H1 (cell line): ENCODE results near the gene FNDC11. TPM values are rescaled to one million over a fixed set of nuclear protein-coding genes. Genes with fewer than 3 reads are reported as not detected.

Source experiments
- CTCF ChIA-PET: fragments of 300-600 bp; sonication (Branson Sonifier 250); formaldehyde crosslinking; loops from one replicate; lab custom pipeline; 2021; ENCODE audit not compliant: partially characterized antibody; lab: Charles Lee
- POLR2A ChIA-PET: fragments of 300-600 bp; sonication (Branson Sonifier 250); formaldehyde crosslinking; loops from one replicate; lab custom pipeline; 2021; ENCODE audit warnings: inconsistent platforms; ENCODE audit not compliant: partially characterized antibody; lab: Charles Lee
- DNase-seq, 2 experiments: peaks; one replicate each; pipeline versions ENCODE4 v3.0.0 to v3.0.0-alpha.2; 2010 to 2022; ENCODE audit warnings: low spot score in 2 of 2, low read depth in 1 of 2, mixed read lengths in 1 of 2
- FAIRE-seq: peaks from 2 replicates; lab custom pipeline; 2011; peaks lifted over from hg19 to GRCh38; lab: Jason Lieb, UNC
- H2AFZ ChIP-seq: 2 replicates; pipeline ENCODE4 v1.8.1; 2012; ENCODE audit warnings: low read length, inconsistent platforms
- H2AK5ac ChIP-seq: 2 replicates; pipeline ENCODE4 v1.6.1; 2013; ENCODE audit warnings: low read depth, low read length
- H2BK120ac ChIP-seq: replicated peaks from 2 replicates; pipeline ENCODE3; 2013; ENCODE audit warnings: low read depth, low read length, inconsistent platforms
- H2BK12ac ChIP-seq: 2 replicates; pipeline ENCODE4 v1.6.1; 2013; ENCODE audit warnings: low read depth, low read length
- H2BK15ac ChIP-seq: 2 replicates; pipeline ENCODE4 v1.6.1; 2013; ENCODE audit warnings: low read length
- H2BK20ac ChIP-seq: 2 replicates; pipeline ENCODE4 v1.6.1; 2013; ENCODE audit warnings: low read length
- H2BK5ac ChIP-seq: 2 replicates; pipeline ENCODE4 v1.6.1; 2013; ENCODE audit warnings: low read depth, low read length
- H3K14ac ChIP-seq: 2 replicates; pipeline ENCODE4 v1.6.1; 2013; ENCODE audit warnings: inconsistent platforms; ENCODE audit not compliant: insufficient read length
- H3K18ac ChIP-seq: 2 replicates; pipeline ENCODE4 v1.6.1; 2013; ENCODE audit warnings: low read length; ENCODE audit errors: extremely low read depth
- H3K23ac ChIP-seq: 2 replicates; pipeline ENCODE4 v1.6.1; 2013; ENCODE audit warnings: inconsistent platforms; ENCODE audit not compliant: insufficient read length
- H3K23me2 ChIP-seq: 2 replicates; pipeline ENCODE4 v1.6.1; 2013; ENCODE audit warnings: low read depth, low read length
- H3K27ac ChIP-seq: 2 replicates; pipeline ENCODE4 v1.6.1; 2011; ENCODE audit warnings: low read depth, low read length, inconsistent platforms
- H3K27me3 ChIP-seq, 4 experiments: replicated peaks in 1 of 4; 1 replicate in 1 of 4; 2 replicates in 3 of 4; pipeline versions ENCODE4 v1.6.1 to v1.8.1; 2011 to 2013; ENCODE audit warnings: low read length in 3 of 4, mild to moderate bottlenecking in 3 of 4, inconsistent platforms in 2 of 4, mixed read lengths in 2 of 4, moderate library complexity in 1 of 4; ENCODE audit not compliant: control insufficient read depth in 3 of 4, insufficient read depth in 3 of 4; ENCODE audit errors: extremely low read depth in 1 of 4
- H3K36me3 ChIP-seq, 4 experiments: 2 replicates each; pipeline versions ENCODE4 v1.6.1 to v1.8.1; 2011 to 2013; ENCODE audit warnings: mild to moderate bottlenecking in 4 of 4, low read length in 3 of 4, moderate library complexity in 2 of 4, control low read depth in 1 of 4, inconsistent platforms in 1 of 4; ENCODE audit not compliant: insufficient read depth in 4 of 4, control insufficient read depth in 2 of 4
- H3K4ac ChIP-seq: replicated peaks from 2 replicates; pipeline ENCODE3; 2013; ENCODE audit warnings: low read length, low read depth, mixed read lengths, inconsistent platforms; ENCODE audit not compliant: insufficient read length
- H3K4me1 ChIP-seq, 4 experiments: replicated peaks in 1 of 4; 1 replicate in 1 of 4; 2 replicates in 3 of 4; pipeline versions ENCODE4 v1.6.1 to v1.8.1; 2011 to 2013; ENCODE audit warnings: low read length in 3 of 4, inconsistent platforms in 2 of 4, mixed read lengths in 1 of 4; ENCODE audit not compliant: insufficient read depth in 4 of 4, control insufficient read depth in 3 of 4
- H3K4me2 ChIP-seq, 2 experiments: 2 replicates each; pipeline versions ENCODE4 v1.6.1 to v1.8.1; 2011 to 2013; ENCODE audit warnings: low read depth in 2 of 2, low read length in 2 of 2, control low read depth in 1 of 2, inconsistent platforms in 1 of 2, mild to moderate bottlenecking in 1 of 2; ENCODE audit not compliant: insufficient read depth in 1 of 2
- H3K4me3 ChIP-seq, 4 experiments: fragments of 200-600, 300-600 bp in 1 of 4; sonication (generic), shearing (Covaris generic), sonication (Bioruptor Twin) in 1 of 4; 2 replicates each; pipeline versions ENCODE4 v1.5.1 to v1.8.1; 2011 to 2016; ENCODE audit warnings: low read length in 4 of 4, low read depth in 3 of 4, control low read depth in 2 of 4, inconsistent platforms in 2 of 4, mild to moderate bottlenecking in 2 of 4, mixed read lengths in 1 of 4, moderate library complexity in 1 of 4; ENCODE audit not compliant: insufficient read depth in 2 of 4; ENCODE audit errors: extremely low read depth in 1 of 4
- H3K56ac ChIP-seq: replicated peaks from 2 replicates; pipeline ENCODE3; 2013; ENCODE audit warnings: low read depth, mild to moderate bottlenecking, mixed read lengths, low read length, inconsistent platforms; ENCODE audit not compliant: insufficient read length
- H3K79me1 ChIP-seq: 2 replicates; pipeline ENCODE4 v1.6.1; 2013; ENCODE audit warnings: low read depth, low read length, control low read depth
- H3K79me2 ChIP-seq, 2 experiments: 2 replicates each; pipeline versions ENCODE4 v1.6.1 to v1.8.1; 2012 to 2013; ENCODE audit warnings: low read length in 2 of 2, mild to moderate bottlenecking in 2 of 2, inconsistent platforms in 1 of 2; ENCODE audit not compliant: insufficient read depth in 2 of 2, control insufficient read depth in 1 of 2
- H3K9ac ChIP-seq, 4 experiments: replicated peaks in 1 of 4; 1 replicate in 1 of 4; 2 replicates in 3 of 4; pipeline versions ENCODE4 v1.6.1 to v1.8.1; 2011 to 2013; ENCODE audit warnings: low read depth in 3 of 4, low read length in 3 of 4, control low read depth in 2 of 4, mild to moderate bottlenecking in 2 of 4, moderate library complexity in 2 of 4, inconsistent platforms in 1 of 4; ENCODE audit errors: extremely low read depth in 1 of 4
- H3K9me3 ChIP-seq, 2 experiments: 2 replicates each; pipeline versions ENCODE4 v1.6.1 to v1.8.1; 2012 to 2013; ENCODE audit warnings: mild to moderate bottlenecking in 2 of 2, moderate library complexity in 2 of 2, control low read depth in 1 of 2, inconsistent platforms in 1 of 2, low read depth in 1 of 2, low read length in 1 of 2, mixed read lengths in 1 of 2; ENCODE audit not compliant: insufficient read depth in 2 of 2
- H4K20me1 ChIP-seq, 2 experiments: replicated peaks in 1 of 2; 2 replicates each; pipeline versions ENCODE3 to v1.8.1; 2011 to 2013; ENCODE audit warnings: inconsistent platforms in 2 of 2, low read length in 2 of 2, mild to moderate bottlenecking in 1 of 2; ENCODE audit not compliant: insufficient read depth in 2 of 2, control insufficient read depth in 1 of 2
- H4K5ac ChIP-seq: 2 replicates; pipeline ENCODE4 v1.6.1; 2013; ENCODE audit warnings: low read length, low read depth, mixed read lengths, inconsistent platforms; ENCODE audit not compliant: insufficient read length
- H4K8ac ChIP-seq: 2 replicates; pipeline ENCODE4 v1.8.0; 2013; ENCODE audit warnings: mild to moderate bottlenecking, moderate library complexity, low read length, inconsistent platforms; ENCODE audit not compliant: insufficient read depth; ENCODE audit errors: extremely low read depth
- H4K91ac ChIP-seq: replicated peaks from 2 replicates; pipeline ENCODE3; 2013; ENCODE audit warnings: low read length, mixed read lengths, inconsistent platforms; ENCODE audit not compliant: insufficient read length
- CBX8 ChIP-seq: fragments of 300-800, 300-1000 bp; sonication (generic); IDR thresholded peaks from 2 replicates; pipeline ENCODE4 v1.7.1; 2016; ENCODE audit warnings: low read depth, low read length, borderline replicate concordance
- EGR1 ChIP-seq: IDR thresholded peaks from 2 replicates; pipeline ENCODE4 v1.6.1; 2011; ENCODE audit warnings: low read depth, low read length, borderline replicate concordance
- JUND ChIP-seq: IDR thresholded peaks from 2 replicates; pipeline ENCODE4 v1.6.1; 2011; ENCODE audit warnings: mild to moderate bottlenecking, improper control_type of control experiment, low read length
- KDM4A ChIP-seq: IDR thresholded peaks from one replicate; pipeline ENCODE4 v1.7.1; 2012; ENCODE audit warnings: low read depth, mild to moderate bottlenecking, moderate library complexity, low read length, inconsistent platforms; ENCODE audit not compliant: severe bottlenecking
- PHF8 ChIP-seq: fragments of 200-600 bp; sonication (generic); conservative IDR thresholded peaks from 2 replicates; pipeline ENCODE4 v1.7.1; 2012; ENCODE audit warnings: low read depth, mild to moderate bottlenecking, inconsistent platforms, low read length, moderate library complexity
- POLR2A ChIP-seq, 2 experiments: IDR thresholded peaks; 1 replicate in 1 of 2; 2 replicates in 1 of 2; pipeline ENCODE4 v1.6.1; 2011; ENCODE audit warnings: low read depth in 2 of 2, low read length in 2 of 2, mild to moderate bottlenecking in 2 of 2; ENCODE audit errors: control extremely low read depth in 1 of 2
- RFX5 ChIP-seq: IDR thresholded peaks from 2 replicates; pipeline ENCODE4 v1.6.1; 2011; ENCODE audit warnings: low read depth, low read length, improper control_type of control experiment, borderline replicate concordance
- SAP30 ChIP-seq: fragments of 300-600 bp; sonication (generic); IDR thresholded peaks from 2 replicates; pipeline ENCODE4 v1.7.1; 2012; ENCODE audit warnings: low read length, moderate library complexity, mild to moderate bottlenecking, inconsistent platforms; ENCODE audit not compliant: insufficient read depth, insufficient replicate concordance
- TAF7 ChIP-seq: optimal IDR thresholded peaks from 2 replicates; pipeline ENCODE3; 2011; ENCODE audit warnings: low read depth, mild to moderate bottlenecking, inconsistent platforms, low read length, moderate library complexity, borderline replicate concordance
- TEAD4 ChIP-seq: IDR thresholded peaks from 2 replicates; pipeline ENCODE4 v1.6.1; 2012; ENCODE audit warnings: low read depth, low read length, inconsistent platforms, mixed read lengths
- WGBS, 2 experiments: shearing (Covaris generic) in 1 of 2; methylation state at CpG; one replicate each; pipeline versions ENCODE4 v1.1.6 to v1.1.7; 2013 to 2015; ENCODE audit warnings: low lambda C conversion rate in 2 of 2, mixed read lengths in 2 of 2, inconsistent platforms in 1 of 2, low coverage in 1 of 2, missing lambda C conversion rate in 1 of 2; ENCODE audit not compliant: insufficient replicate concordance in 2 of 2, insufficient coverage in 1 of 2, insufficient read length in 1 of 2; ENCODE audit errors: extremely low coverage in 1 of 2, missing lambda C conversion rate in 1 of 2; 5-methylcytosine and 5-hydroxymethylcytosine counted together
- polyA plus RNA-seq, 7 experiments: library from polyadenylated mRNA; depleted of rRNA in 3 of 7; stranded (reverse) in 5 of 7; unstranded in 2 of 7; fragments of >200 nt in 5 of 7; fragments of 200-250 nt in 2 of 7; gene quantifications; 1 replicate in 5 of 7; 2 replicates in 1 of 7; 4 replicates in 1 of 7; pipeline versions ENCODE4 v1.2.1 to v1.2.3, GENCODE V29; 2011 to 2013; ENCODE audit warnings: missing spikeins in 2 of 7, mixed read lengths in 2 of 7
- total RNA-seq: library from RNA; stranded (reverse); fragmentation: NEBNext Ultra II Directional; extraction: Animal tissue kit (Norgen Biotek cat#: 25700); gene quantifications from 2 replicates; pipeline ENCODE4 v1.2.1, GENCODE V29; 2021
- TF ChIP-seq, protein P1 (sequence below): IDR thresholded peaks from 2 replicates; pipeline ENCODE4 v1.6.1; 2012; ENCODE audit warnings: inconsistent platforms

FNDC11 gene
- total and polyA plus RNA-seq, 2 of the 8 experiments (the other 6 are each of a cell fraction or from before 2014, with no cell fraction given) = 2.6 to 8.8 TPM

DNA sequence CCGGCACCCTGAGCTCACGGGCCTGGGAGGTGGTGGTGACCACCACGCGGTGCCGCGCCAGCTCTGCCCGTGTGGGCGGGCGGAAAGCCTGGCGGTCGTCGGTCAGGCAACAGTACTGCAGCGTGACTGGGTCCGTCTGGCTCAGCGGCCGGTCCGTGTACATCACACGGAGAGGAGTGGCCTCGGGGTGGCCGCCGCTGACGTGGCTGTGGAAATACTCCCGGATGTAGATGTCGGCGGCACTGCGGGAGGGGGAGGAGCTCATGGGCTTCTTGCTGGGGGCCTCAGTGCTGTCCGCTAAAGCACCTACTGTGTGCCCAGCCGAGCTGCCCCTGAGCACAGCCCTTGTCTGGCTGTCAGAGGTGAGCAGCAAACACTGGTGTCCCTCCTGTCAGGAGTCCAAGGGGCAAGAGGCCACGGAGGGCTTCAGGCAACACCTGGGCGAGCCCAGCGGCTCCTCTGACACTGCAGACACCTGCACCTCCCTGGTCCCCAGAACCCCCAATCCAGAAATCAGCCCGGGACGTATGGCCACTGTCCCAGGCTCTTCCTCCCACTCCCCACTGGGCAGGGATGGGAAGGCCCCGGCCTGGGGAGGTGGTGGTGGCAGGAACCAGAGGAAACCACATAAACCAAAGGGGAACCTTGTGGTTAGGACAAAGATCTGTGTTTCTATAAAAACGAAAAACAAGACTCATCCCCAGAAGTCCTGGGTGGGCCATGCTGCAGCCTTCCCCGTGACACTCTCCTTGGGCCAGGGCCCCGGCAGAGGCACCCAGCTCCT lies 13.6 kb downstream of the FNDC11 start:
- FAIRE-seq (no peak), DNase-seq (no peak)
- Histone ChIP-seq H2BK12ac (no peak overlapping the region), H3K79me1 (no peaks in the 10 kb centered on the region), H2AFZ (no peak overlapping the region), H3K14ac (no peak overlapping the region), H3K23ac (no peak overlapping the region), H3K27me3 (no peaks in the 10 kb centered on the region), H4K8ac (no peak overlapping the region), H3K4ac (no peak overlapping the region), H3K4me3 (no peak overlapping the region), H3K4me2 (no peak overlapping the region), H4K5ac (no peak overlapping the region), H3K9ac (no peak overlapping the region; a peak in 1 of 7 replicates), H3K18ac (no peak overlapping the region), H3K9me3 (no peaks in the 10 kb centered on the region), H2AK5ac (no peak overlapping the region), H3K79me2 (no peaks in the 10 kb centered on the region), H2BK20ac (no peak overlapping the region), H3K23me2 (no peaks in the 10 kb centered on the region), H3K4me1 (no peaks in the 10 kb centered on the region), H2BK15ac (no peak overlapping the region), H3K56ac (no peak overlapping the region), H2BK120ac (no peak overlapping the region), H3K27ac (no peak overlapping the region), H4K91ac (no peak overlapping the region), H2BK5ac (no peak overlapping the region), H3K36me3 (no peaks in the 10 kb centered on the region; a peak in 3 of 8 replicates), H4K20me1 (no peaks in the 10 kb centered on the region)
- POLR2A ChIA-PET = interaction anchor here (0.6 to 1.6 kb wide), 4 partner anchors 12 to 175 kb away, joined by 3 to 5 read pairs (median 4); no protein-coding TSS in a partner anchor
- 94% methylated on average over 37 of the region's 37 CpGs; no CpG with 5 or more reads in 1 of the 2 experiments for WGBS, 2 experiments
- TF ChIP-seq SAP30 (no peak), TAF7 (no peak), KDM4A (no peak), RFX5 (no peak), CBX8 (no peak), PHF8 (no peak), EGR1 (no peak), JUND (no peak), POLR2A (IDR thresholded peaks at IDR 0.05; ENCODE audit: control extremely low read depth in 1 of 2, low read depth in 2 of 2, low read length in 2 of 2) (no peak), TEAD4 (no peak)
- TF ChIP-seq, protein P1, sequence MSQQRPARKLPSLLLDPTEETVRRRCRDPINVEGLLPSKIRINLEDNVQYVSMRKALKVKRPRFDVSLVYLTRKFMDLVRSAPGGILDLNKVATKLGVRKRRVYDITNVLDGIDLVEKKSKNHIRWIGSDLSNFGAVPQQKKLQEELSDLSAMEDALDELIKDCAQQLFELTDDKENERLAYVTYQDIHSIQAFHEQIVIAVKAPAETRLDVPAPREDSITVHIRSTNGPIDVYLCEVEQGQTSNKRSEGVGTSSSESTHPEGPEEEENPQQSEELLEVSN = no peak
- CTCF ChIA-PET = interaction anchor here (0.7 to 2.6 kb wide), 2 partner anchors 29 to 166 kb away, joined by 3 to 8 read pairs; no protein-coding TSS in a partner anchor
